Panc1 (cell line): ENCODE data around the gene VTI1B. TPM values are rescaled to one million over a fixed set of nuclear protein-coding genes. Genes with fewer than 3 reads are reported as not detected.
"Not testable (repeated sequence)": the region's sequence is repeated elsewhere in the genome, so short reads cannot be mapped to it uniquely, and the experiment has no call there.

Source experiments
- ATAC-seq: fragments of 200-7000 bp; cut with Tn5 transposase; 2 replicates; pipeline ENCODE4 v1.9.1; 2020; ENCODE audit warnings: mild to moderate bottlenecking, moderate library complexity
- BruUV-seq: library from RNA; stranded (reverse); fragments of 400-500 nt; replicated peaks from 2 replicates; lab custom pipeline; 2021; lab: Mats Ljungman, UMichigan
- CTCF ChIA-PET: fragments of 300-600 bp; sonication (Branson Sonifier 250); formaldehyde crosslinking; loops from one replicate; lab custom pipeline; 2022; ENCODE audit warnings: antibody characterized with exemption; lab: Charles Lee
- POLR2A ChIA-PET: fragments of 300-600 bp; sonication (Branson Sonifier 250); formaldehyde crosslinking; loops from one replicate; lab custom pipeline; 2022; ENCODE audit warnings: antibody characterized with exemption; lab: Charles Lee
- DNase-seq: peaks from one replicate; pipeline ENCODE4 v3.0.0-alpha.2; 2010; ENCODE audit warnings: low read depth, low spot score
- H3K27ac ChIP-seq: 2 replicates; pipeline ENCODE4 v1.5.1; 2011; ENCODE audit warnings: mild to moderate bottlenecking, low read length, inconsistent platforms
- H3K27me3 ChIP-seq: fragments of 200-500 bp; sonication (Bioruptor generic); 2 replicates; pipeline ENCODE4 v1.6.0; 2014; ENCODE audit warnings: low read length, inconsistent platforms; ENCODE audit not compliant: control insufficient read depth, insufficient read depth
- H3K36me3 ChIP-seq: fragments of 200-500 bp; sonication (Bioruptor generic); 2 replicates; pipeline ENCODE4 v1.5.1; 2014; ENCODE audit warnings: inconsistent platforms, mild to moderate bottlenecking, low read length, moderate library complexity; ENCODE audit not compliant: control insufficient read depth, insufficient read depth
- H3K4me1 ChIP-seq: 2 replicates; pipeline ENCODE4 v1.5.1; 2011; ENCODE audit warnings: inconsistent platforms, mild to moderate bottlenecking, low read length, moderate library complexity; ENCODE audit not compliant: control insufficient read depth, insufficient read depth
- H3K4me3 ChIP-seq, 2 experiments: 2 replicates each; pipeline ENCODE4 v1.5.1; 2011 to 2012; ENCODE audit warnings: low read depth in 2 of 2, low read length in 2 of 2, mild to moderate bottlenecking in 2 of 2, inconsistent platforms in 1 of 2, moderate library complexity in 1 of 2
- H3K9me3 ChIP-seq: fragments of 200-500 bp; sonication (Bioruptor generic); 2 replicates; pipeline ENCODE4 v1.5.1; 2014; ENCODE audit warnings: low read depth, mild to moderate bottlenecking, inconsistent platforms, low read length, moderate library complexity; ENCODE audit not compliant: control insufficient read depth, insufficient read depth
- POLR2AphosphoS5 ChIP-seq: IDR thresholded peaks from 2 replicates; pipeline ENCODE4 v1.6.1; 2012; ENCODE audit warnings: mild to moderate bottlenecking, low read depth, low read length, moderate library complexity
- SIN3A ChIP-seq: IDR thresholded peaks from 2 replicates; pipeline ENCODE4 v1.6.1; 2012; ENCODE audit warnings: low read depth, mild to moderate bottlenecking, low read length, moderate library complexity, borderline replicate concordance; ENCODE audit not compliant: insufficient read depth
- TCF7L2 ChIP-seq: IDR thresholded peaks from 2 replicates; pipeline ENCODE4 v1.6.1; 2011; ENCODE audit warnings: mild to moderate bottlenecking, low read depth, low read length, inconsistent platforms
- in situ Hi-C: cut with HindIII; loops from 2 replicates; pipeline ENCODE4 v1.10.0; 2016; ENCODE audit warnings: low sequenced_read_pairs, low pct_unique_long_range_greater_than_20kb
- intact Hi-C: fragments of 100-400 bp; cut with micrococcal nuclease; formaldehyde crosslinking; loops from one replicate; pipeline ENCODE4 v1.10.0; 2022; ENCODE audit not compliant: unreplicated experiment
- total RNA-seq: library from RNA; stranded (reverse); gene quantifications from one replicate; pipeline ENCODE4 v1.2.1, GENCODE V29; 2021; ENCODE audit not compliant: unreplicated experiment
- TF ChIP-seq, protein P1 (sequence below): fragments of 450-650 bp; IDR thresholded peaks from 2 replicates; pipeline ENCODE4 v1.5.1; 2017; ENCODE audit warnings: mild to moderate bottlenecking
- TF ChIP-seq, protein P2 (sequence below), 2 experiments: IDR thresholded peaks; 2 replicates each; pipeline ENCODE4 v1.6.1; 2011 to 2012; ENCODE audit warnings: low read depth in 2 of 2, control low read depth in 1 of 2, low read length in 1 of 2, mild to moderate bottlenecking in 1 of 2, moderate library complexity in 1 of 2; ENCODE audit not compliant: insufficient read depth in 1 of 2

VTI1B gene
- total RNA-seq, 1 experiment from 2014 or later = 84.9 TPM

- Histone ChIP-seq H3K27ac (no peak overlapping the region), H3K9me3 (no peaks in the 10 kb centered on the region), H3K27me3 (no peaks in the 10 kb centered on the region), H3K36me3 (no peaks in the 10 kb centered on the region), H3K4me1 (no peaks in the 10 kb centered on the region), H3K4me3 (no peak overlapping the region)
- DNase-seq (no peak), ATAC-seq (no peak)
- TF ChIP-seq, protein P1, sequence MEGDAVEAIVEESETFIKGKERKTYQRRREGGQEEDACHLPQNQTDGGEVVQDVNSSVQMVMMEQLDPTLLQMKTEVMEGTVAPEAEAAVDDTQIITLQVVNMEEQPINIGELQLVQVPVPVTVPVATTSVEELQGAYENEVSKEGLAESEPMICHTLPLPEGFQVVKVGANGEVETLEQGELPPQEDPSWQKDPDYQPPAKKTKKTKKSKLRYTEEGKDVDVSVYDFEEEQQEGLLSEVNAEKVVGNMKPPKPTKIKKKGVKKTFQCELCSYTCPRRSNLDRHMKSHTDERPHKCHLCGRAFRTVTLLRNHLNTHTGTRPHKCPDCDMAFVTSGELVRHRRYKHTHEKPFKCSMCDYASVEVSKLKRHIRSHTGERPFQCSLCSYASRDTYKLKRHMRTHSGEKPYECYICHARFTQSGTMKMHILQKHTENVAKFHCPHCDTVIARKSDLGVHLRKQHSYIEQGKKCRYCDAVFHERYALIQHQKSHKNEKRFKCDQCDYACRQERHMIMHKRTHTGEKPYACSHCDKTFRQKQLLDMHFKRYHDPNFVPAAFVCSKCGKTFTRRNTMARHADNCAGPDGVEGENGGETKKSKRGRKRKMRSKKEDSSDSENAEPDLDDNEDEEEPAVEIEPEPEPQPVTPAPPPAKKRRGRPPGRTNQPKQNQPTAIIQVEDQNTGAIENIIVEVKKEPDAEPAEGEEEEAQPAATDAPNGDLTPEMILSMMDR = no peak
- TF ChIP-seq POLR2AphosphoS5 (no peak), TCF7L2 (no peak), SIN3A (no peak)
- TF ChIP-seq, protein P2, sequence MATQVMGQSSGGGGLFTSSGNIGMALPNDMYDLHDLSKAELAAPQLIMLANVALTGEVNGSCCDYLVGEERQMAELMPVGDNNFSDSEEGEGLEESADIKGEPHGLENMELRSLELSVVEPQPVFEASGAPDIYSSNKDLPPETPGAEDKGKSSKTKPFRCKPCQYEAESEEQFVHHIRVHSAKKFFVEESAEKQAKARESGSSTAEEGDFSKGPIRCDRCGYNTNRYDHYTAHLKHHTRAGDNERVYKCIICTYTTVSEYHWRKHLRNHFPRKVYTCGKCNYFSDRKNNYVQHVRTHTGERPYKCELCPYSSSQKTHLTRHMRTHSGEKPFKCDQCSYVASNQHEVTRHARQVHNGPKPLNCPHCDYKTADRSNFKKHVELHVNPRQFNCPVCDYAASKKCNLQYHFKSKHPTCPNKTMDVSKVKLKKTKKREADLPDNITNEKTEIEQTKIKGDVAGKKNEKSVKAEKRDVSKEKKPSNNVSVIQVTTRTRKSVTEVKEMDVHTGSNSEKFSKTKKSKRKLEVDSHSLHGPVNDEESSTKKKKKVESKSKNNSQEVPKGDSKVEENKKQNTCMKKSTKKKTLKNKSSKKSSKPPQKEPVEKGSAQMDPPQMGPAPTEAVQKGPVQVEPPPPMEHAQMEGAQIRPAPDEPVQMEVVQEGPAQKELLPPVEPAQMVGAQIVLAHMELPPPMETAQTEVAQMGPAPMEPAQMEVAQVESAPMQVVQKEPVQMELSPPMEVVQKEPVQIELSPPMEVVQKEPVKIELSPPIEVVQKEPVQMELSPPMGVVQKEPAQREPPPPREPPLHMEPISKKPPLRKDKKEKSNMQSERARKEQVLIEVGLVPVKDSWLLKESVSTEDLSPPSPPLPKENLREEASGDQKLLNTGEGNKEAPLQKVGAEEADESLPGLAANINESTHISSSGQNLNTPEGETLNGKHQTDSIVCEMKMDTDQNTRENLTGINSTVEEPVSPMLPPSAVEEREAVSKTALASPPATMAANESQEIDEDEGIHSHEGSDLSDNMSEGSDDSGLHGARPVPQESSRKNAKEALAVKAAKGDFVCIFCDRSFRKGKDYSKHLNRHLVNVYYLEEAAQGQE (IDR thresholded peaks at IDR 0.05; ENCODE audit: insufficient read depth in 1 of 2, low read depth in 2 of 2, low read length in 1 of 2) = no peak
- intact Hi-C loops (no loop called here), in situ Hi-C loops (no loop called here)
- CTCF ChIA-PET = no interaction called here
- POLR2A ChIA-PET = no interaction called here
- BruUV-seq = no TSS peak
These were observed 44.2 kb downstream of the VTI1B start for GRCh38 chr14:67630186-67630585.

GRCh38 chr14:67627519-67627918 is 46.9 kb downstream of the VTI1B start:
- BruUV-seq = no TSS peak
- Histone ChIP-seq H3K9me3 (no peaks in the 10 kb centered on the region), H3K4me3 (no peak overlapping the region), H3K27me3 (no peaks in the 10 kb centered on the region), H3K4me1 (peaks cover 7% of the 10 kb centered on the region), H3K36me3 (no peaks in the 10 kb centered on the region), H3K27ac (no peak overlapping the region)
- DNase-seq (no peak), ATAC-seq (no peak)
- POLR2A ChIA-PET = no interaction called here
- in situ Hi-C loops (no loop called here), intact Hi-C loops (no loop called here)
- TF ChIP-seq SIN3A = no peak
- TF ChIP-seq POLR2AphosphoS5 = no peak
- TF ChIP-seq TCF7L2 = no peak
- TF ChIP-seq, protein P1 = no peak
- TF ChIP-seq, protein P2 (IDR thresholded peaks at IDR 0.05; ENCODE audit: insufficient read depth in 1 of 2, low read depth in 2 of 2, low read length in 1 of 2) = no peak
- CTCF ChIA-PET = no interaction called here

- in situ Hi-C loops, ATAC-seq, H3K36me3 ChIP-seq: not testable (repeated sequence)
These were observed 48.3 kb downstream of the VTI1B start for GRCh38 chr14:67626131-67626530.

More at GRCh38 chr14:67626131-67626530, 48.3 kb downstream of the VTI1B start:
- BruUV-seq, POLR2A ChIA-PET, H3K27ac ChIP-seq, H3K27me3 ChIP-seq, H3K4me1 ChIP-seq, H3K9me3 ChIP-seq, DNase-seq, H3K4me3 ChIP-seq, intact Hi-C loops: not testable (repeated sequence)
- CTCF ChIA-PET = interaction anchor here (0.7 kb wide), 1 partner anchor 207 kb away, joined by 4 read pairs; no protein-coding TSS in a partner anchor
